Measurements from ENCODE around the gene PGM2. TPM values are rescaled to one million over a fixed set of nuclear protein-coding genes. Genes with fewer than 3 reads are reported as not detected.

The PGM2 gene
- total RNA-seq, 1 experiment from 2014 or later, result 23.7 TPM

GRCh38 chr4:37908488-37909331 is 82.2 kb downstream of the PGM2 start:
- H3K36me3 ChIP-seq (replicated peaks; ENCODE audit: control insufficient read depth, insufficient read depth, low read length), result no peaks in the 10 kb centered on the region
- no peak for DNase-seq
- H3K27me3 ChIP-seq (ENCODE audit: control insufficient read depth, insufficient read depth, low read length), result no peaks in the 10 kb centered on the region
- H3K4me3 ChIP-seq (ENCODE audit: insufficient read depth, low read depth, low read length), result no peak overlapping the region

GRCh38 chr4:37909332-37910090 is 83.0 kb downstream of the PGM2 start:
- Histone ChIP-seq H3K27me3 (ENCODE audit: control insufficient read depth, insufficient read depth, low read length) (no peaks in the 10 kb centered on the region), H3K36me3 (replicated peaks; ENCODE audit: control insufficient read depth, insufficient read depth, low read length) (no peaks in the 10 kb centered on the region), H3K4me3 (ENCODE audit: insufficient read depth, low read depth, low read length) (no peak overlapping the region)
- DNase-seq, result no peak

GRCh38 chr4:37910091-37910486 is 83.6 kb downstream of the PGM2 start:
- Histone ChIP-seq H3K4me3 (ENCODE audit: insufficient read depth, low read depth, low read length) (no peak overlapping the region), H3K36me3 (replicated peaks; ENCODE audit: control insufficient read depth, insufficient read depth, low read length) (no peaks in the 10 kb centered on the region), H3K27me3 (ENCODE audit: control insufficient read depth, insufficient read depth, low read length) (no peaks in the 10 kb centered on the region)
- DNase-seq, result no peak

Other genes with a start within 250 kb of the PGM2 start
- 19.1 and 25.2 TPM in 2 replicates for gene RELL1, start 140.3 kb upstream of the PGM2 start, total RNA-seq (2014; rRNA removed; shearing (Covaris generic))
- 102 and 132 TPM in 2 replicates for gene TBC1D1, start 64.4 kb downstream of the PGM2 start, total RNA-seq (2014; rRNA removed; shearing (Covaris generic))
- not detected in 2 replicates for gene PTTG2, start 133.7 kb downstream of the PGM2 start, total RNA-seq (2014; rRNA removed; shearing (Covaris generic))